Left ventricle myocardium inferior (tissue), 1 donor: ENCODE results near the gene TMEM39B. TPM values are rescaled to one million over a fixed set of nuclear protein-coding genes. Genes with fewer than 3 reads are reported as not detected.

Source experiments
- DNase-seq: peaks from one replicate; pipeline ENCODE4 v3.0.0-alpha.2; 2020
- H3K27ac ChIP-seq: fragments of 200-600 bp; replicated peaks from 2 replicates; pipeline ENCODE4 v1.8.0; 2021
- H3K27me3 ChIP-seq: fragments of 200-600 bp; 2 replicates; pipeline ENCODE4 v1.8.0; 2021; ENCODE audit warnings: low read depth
- H3K36me3 ChIP-seq: fragments of 200-600 bp; 2 replicates; pipeline ENCODE4 v1.8.0; 2021
- H3K4me1 ChIP-seq: fragments of 200-600 bp; 2 replicates; pipeline ENCODE4 v1.8.0; 2021
- H3K4me3 ChIP-seq: fragments of 200-600 bp; 2 replicates; pipeline ENCODE4 v1.8.0; 2021; ENCODE audit warnings: mild to moderate bottlenecking, moderate library complexity
- H3K9me3 ChIP-seq: fragments of 200-600 bp; replicated peaks from 2 replicates; pipeline ENCODE4 v1.8.0; 2021
- CTCF ChIP-seq: fragments of 200-600 bp; IDR thresholded peaks from 2 replicates; pipeline ENCODE4 v1.8.0; 2021; ENCODE audit warnings: antibody characterized with exemption, mild to moderate bottlenecking, borderline replicate concordance
- intact Hi-C: fragments of 100-400 bp; cut with micrococcal nuclease; formaldehyde crosslinking; loops from one replicate; pipeline ENCODE4 v1.11.0; 2022
- total RNA-seq: library from RNA; stranded (reverse); fragmentation: NEBNext Ultra II Directional; extraction: Animal tissue kit (Norgen Biotek cat#: 25700); gene quantifications from one replicate; pipeline ENCODE4 v1.2.1, GENCODE V29; 2021
- donor health status: DM: no; HTN: yes; CAD: no; lungs with severe emphysema.

The TMEM39B gene
- total RNA-seq, 1 donor from 2014 or later, result 5.8 TPM

DNA sequence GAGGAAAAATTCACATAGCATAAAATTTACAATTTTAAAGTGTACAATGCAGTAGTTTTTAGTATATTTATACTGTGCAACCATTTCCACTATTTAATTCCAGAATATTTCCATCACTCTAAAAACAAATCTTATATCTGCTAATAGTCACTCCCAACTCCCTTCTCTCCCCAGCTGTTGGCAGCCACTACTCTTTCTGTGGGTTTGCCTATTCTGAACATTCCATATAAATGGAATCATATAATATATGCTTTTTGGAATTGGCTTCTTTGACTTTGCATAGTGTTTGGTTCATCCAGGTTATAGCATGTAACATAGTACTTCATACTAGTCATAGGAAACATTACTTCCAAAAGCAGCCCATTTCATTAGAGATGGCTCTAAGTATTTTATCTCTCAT is 25.0 kb upstream of the TMEM39B start:
- no peak for TF ChIP-seq CTCF
- no peak for DNase-seq
- H3K9me3 ChIP-seq, result no peaks in the 10 kb centered on the region
- no peaks in the 10 kb centered on the region for H3K4me1 ChIP-seq
- intact Hi-C loops, result no loop called here
- H3K36me3 ChIP-seq, result peaks cover 28% of the 10 kb centered on the region
- no peak overlapping the region for H3K4me3 ChIP-seq
- no peak overlapping the region for H3K27ac ChIP-seq
- no peaks in the 10 kb centered on the region for H3K27me3 ChIP-seq

DNA sequence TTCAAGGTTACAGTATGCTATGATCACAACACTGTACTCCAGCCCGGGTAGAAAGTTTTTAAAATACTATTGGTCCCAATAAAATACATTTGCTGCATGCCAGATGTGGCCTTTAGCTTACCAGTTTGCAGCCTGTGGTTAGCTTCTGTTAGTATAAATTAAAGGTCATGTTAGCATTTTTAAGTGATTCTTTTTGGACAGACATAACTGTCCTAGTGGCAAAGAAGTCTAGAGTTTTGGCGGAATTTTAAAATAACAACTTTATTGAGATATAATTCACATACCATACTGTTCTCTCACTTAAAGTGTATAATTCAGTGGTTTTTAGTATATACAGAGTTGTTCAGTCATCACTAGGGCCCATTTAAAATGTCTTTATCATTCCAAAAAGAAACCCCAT is 24.3 kb upstream of the TMEM39B start:
- no peak for DNase-seq
- Histone ChIP-seq H3K27ac (no peak overlapping the region), H3K9me3 (no peaks in the 10 kb centered on the region), H3K36me3 (peaks cover 35% of the 10 kb centered on the region), H3K4me1 (no peaks in the 10 kb centered on the region), H3K27me3 (no peaks in the 10 kb centered on the region), H3K4me3 (no peak overlapping the region)
- intact Hi-C loops, result no loop called here
- no peak for TF ChIP-seq CTCF

DNA sequence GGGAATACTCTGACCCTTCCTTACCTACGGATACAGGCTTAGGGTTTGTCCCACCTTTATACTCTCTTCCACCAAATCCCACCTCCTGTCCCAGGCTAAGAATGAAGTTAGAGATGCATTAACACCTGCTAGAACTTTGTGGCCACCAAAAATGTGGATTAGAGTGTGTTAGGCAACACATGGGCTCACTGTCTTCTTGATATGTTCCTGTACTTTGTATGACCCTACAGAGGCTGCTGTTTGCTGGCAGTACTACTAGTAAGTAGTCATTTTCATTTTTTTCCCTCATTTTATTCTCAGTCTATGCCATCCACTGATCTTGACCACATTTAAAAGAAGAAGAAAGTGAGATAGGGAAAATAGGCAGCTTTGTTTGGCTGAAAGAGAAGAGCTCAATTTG is 21.0 kb upstream of the TMEM39B start:
- H3K36me3 ChIP-seq, result peaks cover 68% of the 10 kb centered on the region
- intact Hi-C loops, result no loop called here
- H3K9me3 ChIP-seq, result no peaks in the 10 kb centered on the region
- no peak for DNase-seq
- no peak overlapping the region for H3K4me3 ChIP-seq
- no peaks in the 10 kb centered on the region for H3K27me3 ChIP-seq
- no peak for TF ChIP-seq CTCF
- no peaks in the 10 kb centered on the region for H3K4me1 ChIP-seq
- no peak overlapping the region for H3K27ac ChIP-seq

- TF ChIP-seq CTCF, result no peak
- Histone ChIP-seq H3K27ac (no peak overlapping the region), H3K9me3 (no peaks in the 10 kb centered on the region), H3K27me3 (no peaks in the 10 kb centered on the region), H3K36me3 (peaks cover 77% of the 10 kb centered on the region), H3K4me3 (no peak overlapping the region), H3K4me1 (no peaks in the 10 kb centered on the region)
- intact Hi-C loops, result no loop called here
- DNase-seq, result no peak
These were observed 19.9 kb upstream of the TMEM39B start for GRCh38 chr1:32052887-32053286.

DNA sequence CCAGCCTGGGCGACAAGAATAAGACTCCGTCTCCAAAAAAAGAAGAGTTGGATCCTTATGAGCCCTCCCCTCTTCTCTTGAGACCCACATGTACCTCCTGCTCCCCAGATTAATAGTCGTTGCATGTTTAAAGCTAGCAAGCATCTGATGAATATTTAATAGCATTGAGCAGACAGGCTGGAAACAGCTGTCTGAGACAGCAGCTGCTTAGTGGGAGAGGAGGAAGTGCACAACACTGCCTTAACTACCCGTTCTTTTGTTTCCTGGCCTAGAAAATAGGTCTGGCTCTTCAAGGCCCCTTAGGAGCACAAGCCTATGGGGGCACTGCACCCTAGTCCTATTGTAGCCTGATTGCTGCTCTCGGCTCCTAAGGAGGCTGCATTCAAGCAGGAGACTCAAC is 17.3 kb upstream of the TMEM39B start:
- Histone ChIP-seq H3K27me3 (no peaks in the 10 kb centered on the region), H3K4me3 (no peak overlapping the region), H3K36me3 (peaks cover 96% of the 10 kb centered on the region), H3K27ac (no peak overlapping the region), H3K4me1 (no peaks in the 10 kb centered on the region), H3K9me3 (no peaks in the 10 kb centered on the region)
- DNase-seq, result no peak
- intact Hi-C loops, result no loop called here
- TF ChIP-seq CTCF, result no peak

GRCh38 chr1:32056598-32056997 is 16.1 kb upstream of the TMEM39B start:
- Histone ChIP-seq H3K27me3 (no peaks in the 10 kb centered on the region), H3K4me3 (no peak overlapping the region), H3K36me3 (peaks cover 96% of the 10 kb centered on the region), H3K4me1 (no peaks in the 10 kb centered on the region), H3K27ac (no peak overlapping the region), H3K9me3 (no peaks in the 10 kb centered on the region)
- TF ChIP-seq CTCF, result no peak
- intact Hi-C loops, result no loop called here
- DNase-seq, result no peak
